Neural progenitor cell (in vitro differentiated cells): Measurements from ENCODE around the gene ZBTB12. TPM values are rescaled to one million over a fixed set of nuclear protein-coding genes. Genes with fewer than 3 reads are reported as not detected.

Experiments used
- DNase-seq: peaks from one replicate; pipeline ENCODE4 v3.0.0-alpha.2; 2016; ENCODE audit warnings: low spot score
- H2AFZ ChIP-seq: fragments of 200-600 bp; sonication (generic); replicated peaks from 2 replicates; pipeline ENCODE4 v1.6.1; 2016; ENCODE audit warnings: antibody characterized with exemption
- H3F3A ChIP-seq: fragments of 200-600 bp; sonication (generic); 2 replicates; pipeline ENCODE4 v1.6.1; 2016; ENCODE audit warnings: antibody characterized with exemption, low read depth
- H3K27ac ChIP-seq: fragments of 200-600 bp; sonication (generic); 2 replicates; pipeline ENCODE4 v1.5.1; 2016; ENCODE audit warnings: mild to moderate bottlenecking
- H3K27me3 ChIP-seq: fragments of 200-600 bp; sonication (generic); 2 replicates; pipeline ENCODE4 v1.6.1; 2016; ENCODE audit warnings: mild to moderate bottlenecking, moderate library complexity
- H3K36me3 ChIP-seq: fragments of 200-600 bp; sonication (generic); 2 replicates; pipeline ENCODE4 v1.5.1; 2016
- H3K4me1 ChIP-seq: fragments of 200-600 bp; sonication (generic); 2 replicates; pipeline ENCODE4 v1.6.1; 2016; ENCODE audit warnings: mixed run types
- H3K4me2 ChIP-seq: fragments of 200-600 bp; sonication (generic); 2 replicates; pipeline ENCODE4 v1.6.1; 2016
- H3K4me3 ChIP-seq: fragments of 200-600 bp; sonication (generic); 2 replicates; pipeline ENCODE4 v1.5.1; 2016
- H3K79me2 ChIP-seq: fragments of 200-600 bp; sonication (generic); 2 replicates; pipeline ENCODE4 v1.6.1; 2016; ENCODE audit warnings: low read depth
- H3K9ac ChIP-seq: fragments of 200-600 bp; sonication (generic); 2 replicates; pipeline ENCODE4 v1.6.1; 2016
- H3K9me3 ChIP-seq: fragments of 200-600 bp; sonication (generic); 2 replicates; pipeline ENCODE4 v1.5.1; 2016; ENCODE audit warnings: low read depth
- H4K20me1 ChIP-seq: fragments of 200-600 bp; sonication (generic); 2 replicates; pipeline ENCODE4 v1.6.1; 2016; ENCODE audit warnings: low read depth
- H3K27ac Mint-ChIP-seq: 3 replicates; pipeline ENCODE4 v1.8.0; 2021; ENCODE audit warnings: mixed read lengths
- H3K27me3 Mint-ChIP-seq: 2 replicates; pipeline ENCODE4 v1.8.0; 2022; ENCODE audit warnings: low read depth, mild to moderate bottlenecking, inconsistent platforms, moderate library complexity, mixed read lengths; ENCODE audit not compliant: insufficient read depth
- H3K36me3 Mint-ChIP-seq: 3 replicates; pipeline ENCODE4 v1.8.0; 2021; ENCODE audit warnings: mixed read lengths
- H3K4me1 Mint-ChIP-seq: 3 replicates; pipeline ENCODE4 v1.8.0; 2021; ENCODE audit warnings: mixed read lengths
- H3K4me3 Mint-ChIP-seq: 3 replicates; pipeline ENCODE4 v1.8.0; 2021; ENCODE audit warnings: mild to moderate bottlenecking, moderate library complexity, mixed read lengths
- H3K9me3 Mint-ChIP-seq: 3 replicates; pipeline ENCODE4 v1.8.0; 2020; ENCODE audit warnings: mixed read lengths
- EZH2 ChIP-seq: fragments of 200-600 bp; sonication (generic); IDR thresholded peaks from 2 replicates; pipeline ENCODE4 v1.6.1; 2017; ENCODE audit warnings: antibody characterized with exemption, mild to moderate bottlenecking, moderate library complexity
- EZH2phosphoT487 ChIP-seq: fragments of 200-600 bp; sonication (generic); IDR thresholded peaks from 2 replicates; pipeline ENCODE4 v1.6.1; 2017; ENCODE audit warnings: antibody characterized with exemption
- total RNA-seq: library from RNA; depleted of rRNA; stranded (reverse); fragments of >200 nt; gene quantifications from 2 replicates; pipeline ENCODE4 v1.2.3, GENCODE V29; 2015; ENCODE audit warnings: low replicate concordance
- TF ChIP-seq, protein P1 (sequence below): fragments of 200-600 bp; sonication (generic); IDR thresholded peaks from 2 replicates; pipeline ENCODE4 v1.5.1; 2017; ENCODE audit warnings: antibody characterized with exemption, mild to moderate bottlenecking

Gene ZBTB12
- total RNA-seq, 1 donor from 2014 or later, result 8.4 TPM

DNA sequence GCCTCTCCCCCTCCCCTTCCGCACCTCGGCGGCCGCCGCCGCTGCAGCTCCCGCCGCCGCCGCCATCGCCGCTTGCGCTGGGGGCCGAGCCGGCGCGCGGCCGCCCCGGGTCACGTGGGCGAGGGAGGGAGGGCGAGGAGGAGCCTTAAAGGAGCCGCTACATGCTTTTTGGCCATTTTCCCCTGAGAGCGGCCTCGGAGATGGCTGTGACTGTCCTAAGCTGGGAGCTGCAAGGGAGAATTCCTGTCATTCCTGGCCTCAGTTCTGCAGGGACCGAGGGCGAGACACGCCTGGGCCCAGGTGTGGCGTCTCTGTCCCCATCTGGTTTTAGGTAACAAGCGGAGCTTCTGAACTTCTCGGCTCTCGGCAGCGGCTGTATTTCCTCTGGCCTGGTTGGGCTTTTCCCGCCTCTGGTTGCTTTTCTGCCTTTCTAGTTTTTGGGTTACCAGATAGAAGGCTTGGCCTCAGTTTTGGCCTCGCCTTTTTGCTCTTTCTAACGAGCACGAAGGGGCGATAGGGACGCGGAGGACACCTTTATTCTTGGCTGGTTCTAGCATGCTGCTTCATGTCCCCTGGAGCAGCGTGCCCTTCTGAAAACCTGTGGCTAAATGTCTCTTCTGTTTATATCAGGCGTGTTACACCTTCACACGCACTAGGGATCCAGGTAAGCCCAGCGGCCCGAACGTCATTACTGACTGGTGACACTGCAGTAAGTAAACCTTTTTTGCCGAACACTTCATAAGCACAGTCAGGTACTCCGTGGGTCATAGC lies 4.1 kb downstream of the ZBTB12 start, which contains the start of gene EHMT2:
Gene EHMT2, minus strand, starts transcription at position 87 of the 771 bp plus-strand sequence. Its CDS starts 21 bp downstream, at position 66.
- peaks cover 42% of the 10 kb centered on the region for H4K20me1 ChIP-seq
- no peak for TF ChIP-seq EZH2phosphoT487
- H3K27me3 Mint-ChIP-seq, result no peaks in the 10 kb centered on the region
- H3K27me3 ChIP-seq, result no peaks in the 10 kb centered on the region
- H3K4me3 Mint-ChIP-seq, result peak within 1 kb of the TSS; percentile 98
- H3K4me1 Mint-ChIP-seq, result peaks cover 39% of the 10 kb centered on the region
- peak within 1 kb of the TSS; percentile 99 for H3K4me2 ChIP-seq
- H3K36me3 Mint-ChIP-seq, result peaks cover 14% of the 10 kb centered on the region
- H3K9me3 ChIP-seq, result no peaks in the 10 kb centered on the region
- DNase-seq, result peak; percentile 96
- H3K79me2 ChIP-seq, result peaks cover 75% of the 10 kb centered on the region
- H3K36me3 ChIP-seq, result peaks cover 22% of the 10 kb centered on the region
- peak within 1 kb of the TSS; percentile 89 for H3K27ac Mint-ChIP-seq
- peak within 1 kb of the TSS; percentile 73 for H3K9ac ChIP-seq
- no peaks in the 10 kb centered on the region for H3K9me3 Mint-ChIP-seq
- peak within 1 kb of the TSS; percentile 96 for H2AFZ ChIP-seq
- H3K4me1 ChIP-seq, result peaks cover 24% of the 10 kb centered on the region
- H3K27ac ChIP-seq, result no peak within 1 kb of the TSS
- peak within 1 kb of the TSS; percentile 83 for H3K4me3 ChIP-seq
- H3F3A ChIP-seq, result peaks cover 56% of the 10 kb centered on the region

DNA sequence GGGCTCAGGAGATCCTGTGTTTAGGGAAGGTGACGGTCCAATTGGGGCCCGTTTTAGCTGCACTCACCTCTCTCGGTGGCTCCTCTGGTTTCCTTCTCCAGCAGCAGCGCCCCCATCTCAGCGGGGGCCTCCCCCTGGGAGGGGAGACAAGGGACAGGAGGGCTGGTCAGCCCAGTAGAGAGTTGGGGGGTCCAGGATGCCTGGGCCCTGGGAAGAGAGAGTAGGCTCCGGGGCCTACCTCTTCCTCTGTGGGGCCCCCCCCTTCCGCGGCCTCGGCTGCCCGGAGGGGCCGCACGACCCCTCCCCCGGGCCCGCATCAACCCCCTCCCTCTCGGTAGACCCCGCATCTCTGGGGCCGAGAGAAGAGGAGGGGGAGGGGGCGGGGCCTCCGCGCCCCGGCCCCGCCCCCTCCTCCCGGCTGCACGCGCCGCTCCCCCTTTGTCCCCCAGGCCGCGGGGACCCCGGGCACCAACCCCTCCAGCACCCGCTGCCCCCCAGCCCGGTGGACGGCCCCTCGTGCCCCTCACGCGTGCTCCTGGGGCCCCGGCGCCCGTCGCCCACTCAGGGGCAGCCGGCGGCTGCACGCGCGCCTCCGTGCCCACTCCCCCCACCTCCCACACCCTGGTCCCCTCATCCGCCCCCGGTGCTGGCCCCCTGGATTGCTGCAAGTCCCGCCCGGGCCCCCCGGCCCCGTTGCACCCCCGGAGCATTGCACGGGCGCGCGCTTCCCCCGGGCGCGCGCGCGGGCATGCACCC lies 4.9 kb downstream of the ZBTB12 start:
- Mint-ChIP-seq H3K27me3 (no peaks in the 10 kb centered on the region), H3K36me3 (peaks cover 17% of the 10 kb centered on the region), H3K4me3 (peak overlapping the region; percentile 90), H3K27ac (no peak overlapping the region), H3K4me1 (peaks cover 34% of the 10 kb centered on the region), H3K9me3 (no peaks in the 10 kb centered on the region)
- Histone ChIP-seq H3K9me3 (no peaks in the 10 kb centered on the region), H3K27me3 (no peaks in the 10 kb centered on the region), H3K27ac (no peak overlapping the region), H3K9ac (peak overlapping the region; percentile 73), H3K79me2 (peaks cover 75% of the 10 kb centered on the region), H3F3A (peaks cover 51% of the 10 kb centered on the region), H3K4me1 (peaks cover 19% of the 10 kb centered on the region), H4K20me1 (peaks cover 42% of the 10 kb centered on the region), H3K4me3 (peak overlapping the region; percentile 83), H3K36me3 (peaks cover 22% of the 10 kb centered on the region), H2AFZ (peak overlapping the region; percentile 96), H3K4me2 (peak overlapping the region; percentile 99)
- DNase-seq, result peak; percentile 75
- no peak for TF ChIP-seq EZH2
- no peak for TF ChIP-seq EZH2phosphoT487
- TF ChIP-seq, protein P1, sequence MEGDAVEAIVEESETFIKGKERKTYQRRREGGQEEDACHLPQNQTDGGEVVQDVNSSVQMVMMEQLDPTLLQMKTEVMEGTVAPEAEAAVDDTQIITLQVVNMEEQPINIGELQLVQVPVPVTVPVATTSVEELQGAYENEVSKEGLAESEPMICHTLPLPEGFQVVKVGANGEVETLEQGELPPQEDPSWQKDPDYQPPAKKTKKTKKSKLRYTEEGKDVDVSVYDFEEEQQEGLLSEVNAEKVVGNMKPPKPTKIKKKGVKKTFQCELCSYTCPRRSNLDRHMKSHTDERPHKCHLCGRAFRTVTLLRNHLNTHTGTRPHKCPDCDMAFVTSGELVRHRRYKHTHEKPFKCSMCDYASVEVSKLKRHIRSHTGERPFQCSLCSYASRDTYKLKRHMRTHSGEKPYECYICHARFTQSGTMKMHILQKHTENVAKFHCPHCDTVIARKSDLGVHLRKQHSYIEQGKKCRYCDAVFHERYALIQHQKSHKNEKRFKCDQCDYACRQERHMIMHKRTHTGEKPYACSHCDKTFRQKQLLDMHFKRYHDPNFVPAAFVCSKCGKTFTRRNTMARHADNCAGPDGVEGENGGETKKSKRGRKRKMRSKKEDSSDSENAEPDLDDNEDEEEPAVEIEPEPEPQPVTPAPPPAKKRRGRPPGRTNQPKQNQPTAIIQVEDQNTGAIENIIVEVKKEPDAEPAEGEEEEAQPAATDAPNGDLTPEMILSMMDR, result no peak

DNA sequence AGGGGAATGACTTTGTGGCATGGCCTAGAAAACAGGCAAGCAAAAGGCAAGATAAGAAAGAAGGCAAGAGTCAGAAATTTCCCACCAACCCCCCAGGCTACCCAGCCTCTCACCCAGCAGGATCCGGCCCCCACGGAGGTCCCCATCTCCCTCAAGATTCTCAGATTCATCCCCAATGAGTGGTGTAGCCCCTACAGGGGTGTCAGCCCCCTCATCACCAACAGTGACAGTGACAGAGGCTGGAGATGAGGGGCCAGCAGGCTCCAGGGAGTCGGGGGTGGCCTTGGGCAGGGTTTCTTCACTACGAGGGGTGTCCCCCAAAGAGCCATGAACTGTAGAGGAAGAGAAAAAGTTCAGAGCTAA lies 5.4 kb downstream of the ZBTB12 start:
- H3K79me2 ChIP-seq, result peaks cover 73% of the 10 kb centered on the region
- no peak overlapping the region for H3K27ac ChIP-seq
- H4K20me1 ChIP-seq, result peaks cover 42% of the 10 kb centered on the region
- peak overlapping the region; percentile 73 for H3K9ac ChIP-seq
- Mint-ChIP-seq H3K4me3 (peak overlapping the region; percentile 90), H3K27me3 (no peaks in the 10 kb centered on the region), H3K9me3 (no peaks in the 10 kb centered on the region), H3K4me1 (peaks cover 34% of the 10 kb centered on the region), H3K27ac (peak overlapping the region; percentile 89), H3K36me3 (peaks cover 20% of the 10 kb centered on the region)
- peaks cover 27% of the 10 kb centered on the region for H3K36me3 ChIP-seq
- peaks cover 19% of the 10 kb centered on the region for H3K4me1 ChIP-seq
- DNase-seq, result no peak
- no peaks in the 10 kb centered on the region for H3K9me3 ChIP-seq
- peak overlapping the region; percentile 83 for H3K4me3 ChIP-seq
- TF ChIP-seq EZH2phosphoT487, result no peak
- TF ChIP-seq, protein P1, result no peak
- H2AFZ ChIP-seq, result no peak overlapping the region
- H3K4me2 ChIP-seq, result peak overlapping the region; percentile 99
- peaks cover 49% of the 10 kb centered on the region for H3F3A ChIP-seq
- H3K27me3 ChIP-seq, result no peaks in the 10 kb centered on the region
